ENCODE measurements around the gene SAMD13. TPM values are rescaled to one million over a fixed set of nuclear protein-coding genes. Genes with fewer than 3 reads are reported as not detected.
A peak's percentile ranks its signal among the peaks of the same experiment; 100 is the strongest.

The SAMD13 gene
- total RNA-seq, 4 donors from 2014 or later = 0.31 to 0.67 (median 0.57) TPM; not detected in 1

GRCh38 chr1:84298684-84299535, 2.6 kb upstream of the SAMD13 start:
- Histone ChIP-seq H3K4me1 (peaks cover 0 to 53% (median 3%) of the 10 kb centered on the region in 3 donors), H3K27ac (peak overlapping the region; percentile 26 to 86 (median 81)), H3K27me3 (no peaks in the 10 kb centered on the region), H3K36me3 (no peaks in the 10 kb centered on the region), H3K4me3 (peak overlapping the region; percentile 42 to 75), H3K9me3 (no peaks in the 10 kb centered on the region)
- peak; percentile 38 for ATAC-seq
- TF ChIP-seq POLR2AphosphoS5 (IDR thresholded peaks at IDR 0.05) (no peak), CTCF (IDR thresholded peaks at IDR 0.05) (no peak), EP300 (IDR thresholded peaks at IDR 0.05) (no peak), POLR2A (IDR thresholded peaks at IDR 0.05) (no peak)
- 14 to 28% methylated on average over 2 to 4 of the region's 50 CpGs for WGBS, 2 donors (ENCODE audit: low coverage in 1 of 2)

GRCh38 chr1:84299536-84300170, 1.9 kb upstream of the SAMD13 start:
- ATAC-seq = no peak
- peaks cover 0 to 53% (median 3%) of the 10 kb centered on the region in 3 donors for H3K4me1 ChIP-seq
- no peaks in the 10 kb centered on the region for H3K9me3 ChIP-seq
- no peaks in the 10 kb centered on the region for H3K27me3 ChIP-seq
- TF ChIP-seq POLR2AphosphoS5 (IDR thresholded peaks at IDR 0.05) = no peak
- WGBS, 2 donors (ENCODE audit: low coverage in 1 of 2) = 20 to 43% methylated on average over 2 to 4 of the region's 4 CpGs
- no peaks in the 10 kb centered on the region for H3K36me3 ChIP-seq
- H3K4me3 ChIP-seq = peak overlapping the region; percentile 42 to 75
- H3K27ac ChIP-seq = peak overlapping the region; percentile 27 to 86 (median 81)

GRCh38 chr1:84300501-84300900, 1.0 kb upstream of the SAMD13 start:
- Histone ChIP-seq H3K4me1 (peaks cover 0 to 53% (median 3%) of the 10 kb centered on the region in 3 donors), H3K36me3 (no peaks in the 10 kb centered on the region), H3K9me3 (no peaks in the 10 kb centered on the region), H3K27ac (peak overlapping the region; percentile 19 to 86 (median 34)), H3K27me3 (no peaks in the 10 kb centered on the region), H3K4me3 (no peak overlapping the region)
- TF ChIP-seq EP300 (IDR thresholded peaks at IDR 0.05) (no peak), POLR2AphosphoS5 (IDR thresholded peaks at IDR 0.05) (no peak)
- ATAC-seq = no peak
- 60 to 88% methylated on average over 1 of the region's 1 CpG for WGBS, 2 donors (ENCODE audit: low coverage in 1 of 2)

- peak overlapping the region in 2 of 4 donors; percentile 34 to 56 for H3K27ac ChIP-seq
- ATAC-seq = no peak
- 3 to 9% methylated on average over 6 of the region's 6 CpGs for WGBS, 2 donors (ENCODE audit: low coverage in 1 of 2)
- H3K36me3 ChIP-seq = no peaks in the 10 kb centered on the region
- H3K4me1 ChIP-seq = peaks cover 0 to 53% (median 3%) of the 10 kb centered on the region in 3 donors
- H3K4me3 ChIP-seq = peak overlapping the region; percentile 27 to 35
- no peaks in the 10 kb centered on the region for H3K9me3 ChIP-seq
- no peaks in the 10 kb centered on the region for H3K27me3 ChIP-seq
- TF ChIP-seq POLR2A (IDR thresholded peaks at IDR 0.05) (no peak), EP300 (IDR thresholded peaks at IDR 0.05) (no peak), CTCF (IDR thresholded peaks at IDR 0.05) (no peak), POLR2AphosphoS5 (IDR thresholded peaks at IDR 0.05) (no peak)
These were observed 377 bp downstream of the SAMD13 start for GRCh38 chr1:84301785-84302385.

DNA sequence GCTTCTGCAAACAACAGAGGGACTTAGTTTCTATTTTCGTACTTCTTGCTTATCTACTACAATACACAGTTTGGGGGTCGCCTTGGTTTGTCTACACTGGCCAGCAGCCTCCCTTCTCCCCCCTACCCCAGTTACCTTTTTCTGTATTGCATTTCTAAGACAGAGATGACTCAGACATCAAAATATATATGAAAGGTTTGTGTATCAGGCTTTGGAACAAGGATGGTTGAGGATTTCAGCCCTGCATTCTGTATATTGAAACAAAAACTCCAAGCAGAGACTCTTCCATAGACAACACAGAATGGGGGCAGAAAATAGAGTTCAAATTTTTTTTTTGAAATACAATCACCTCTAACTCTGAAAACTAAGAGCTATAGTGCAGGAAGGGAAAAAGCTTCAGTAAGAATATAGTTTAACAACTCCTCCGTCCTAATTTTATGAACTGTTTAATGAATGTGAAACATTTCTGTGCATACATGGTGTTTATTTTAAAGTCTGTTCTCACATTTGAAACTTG, 1.9 kb downstream of the SAMD13 start:
- TF ChIP-seq POLR2A (IDR thresholded peaks at IDR 0.05) (no peak), POLR2AphosphoS5 (IDR thresholded peaks at IDR 0.05) (no peak), CTCF (IDR thresholded peaks at IDR 0.05) (no peak), EP300 (IDR thresholded peaks at IDR 0.05) (no peak)
- Histone ChIP-seq H3K36me3 (no peaks in the 10 kb centered on the region), H3K4me1 (peaks cover 0 to 47% (median 3%) of the 10 kb centered on the region in 3 donors), H3K27me3 (no peaks in the 10 kb centered on the region), H3K9me3 (peaks cover 0 to 6% (median 0%) of the 10 kb centered on the region in 3 donors), H3K4me3 (peak overlapping the region; percentile 35 to 39), H3K27ac (peak overlapping the region in 3 of 4 donors; percentile 38 to 47 (median 41))
- WGBS, 2 donors (ENCODE audit: low coverage in 1 of 2) = 6 to 20% methylated on average over 3 of the region's 3 CpGs
- no peak for ATAC-seq

Data from gastroesophageal sphincter (tissue), 4 donors.